GM23338 (cell line): ENCODE measurements around the gene TMEM51. TPM values are rescaled to one million over a fixed set of nuclear protein-coding genes. Genes with fewer than 3 reads are reported as not detected.

Experiments
- ATAC-seq: fragments of 200-7000 bp; cut with Tn5 transposase; 3 replicates; pipeline ENCODE4 v1.9.1; 2020
- DNase-seq: peaks from one replicate; pipeline ENCODE4 v3.0.0-alpha.2; 2015; ENCODE audit warnings: low spot score
- H2AFZ ChIP-seq: fragments of 200-600 bp; sonication (generic); 2 replicates; pipeline ENCODE4 v1.8.0; 2016; ENCODE audit warnings: antibody characterized with exemption, mild to moderate bottlenecking, moderate library complexity
- H3F3A ChIP-seq: fragments of 200-600 bp; sonication (generic); replicated peaks from 2 replicates; pipeline ENCODE4 v1.8.0; 2017; ENCODE audit warnings: antibody characterized with exemption, mixed run types, low read depth
- H3K27ac ChIP-seq: fragments of 200-600 bp; sonication (generic); 2 replicates; pipeline ENCODE4 v1.6.1; 2016; ENCODE audit warnings: low read depth
- H3K27me3 ChIP-seq: fragments of 200-600 bp; sonication (generic); 2 replicates; pipeline ENCODE4 v1.8.0; 2016; ENCODE audit warnings: mild to moderate bottlenecking, mixed run types, moderate library complexity; ENCODE audit not compliant: insufficient read depth
- H3K36me3 ChIP-seq: fragments of 200-600 bp; sonication (generic); 2 replicates; pipeline ENCODE4 v1.8.0; 2016; ENCODE audit warnings: mild to moderate bottlenecking; ENCODE audit not compliant: insufficient read depth
- H3K4me1 ChIP-seq: fragments of 200-600 bp; sonication (generic); 2 replicates; pipeline ENCODE4 v1.8.0; 2016; ENCODE audit warnings: mild to moderate bottlenecking, moderate library complexity; ENCODE audit not compliant: insufficient read depth
- H3K4me2 ChIP-seq: fragments of 200-600 bp; sonication (generic); 2 replicates; pipeline ENCODE4 v1.7.1; 2017; ENCODE audit warnings: mixed run types
- H3K4me3 ChIP-seq: fragments of 200-600 bp; sonication (generic); 2 replicates; pipeline ENCODE4 v1.6.1; 2016; ENCODE audit warnings: mixed run types
- H3K79me2 ChIP-seq: fragments of 200-600 bp; sonication (generic); replicated peaks from 2 replicates; pipeline ENCODE4 v1.8.0; 2017; ENCODE audit warnings: mild to moderate bottlenecking; ENCODE audit not compliant: insufficient read depth
- H3K9me2 ChIP-seq: fragments of 200-600 bp; sonication (generic); 2 replicates; pipeline ENCODE4 v1.8.0; 2017; ENCODE audit not compliant: insufficient read depth
- H4K20me1 ChIP-seq: fragments of 200-600 bp; sonication (generic); replicated peaks from 2 replicates; pipeline ENCODE4 v1.8.0; 2017; ENCODE audit warnings: mild to moderate bottlenecking; ENCODE audit not compliant: insufficient read depth
- H3K27ac Mint-ChIP-seq: 2 replicates; pipeline ENCODE4 v1.8.0; 2020; ENCODE audit warnings: inconsistent platforms, mild to moderate bottlenecking, moderate library complexity, mixed read lengths
- H3K27me3 Mint-ChIP-seq: 3 replicates; pipeline ENCODE4 v1.8.0; 2022; ENCODE audit warnings: low read depth, mild to moderate bottlenecking, moderate library complexity, mixed read lengths, inconsistent platforms; ENCODE audit not compliant: insufficient read depth, poor library complexity
- H3K36me3 Mint-ChIP-seq: 3 replicates; pipeline ENCODE4 v1.8.0; 2021; ENCODE audit warnings: low read depth, mild to moderate bottlenecking, inconsistent platforms, moderate library complexity, mixed read lengths
- H3K4me1 Mint-ChIP-seq: 3 replicates; pipeline ENCODE4 v1.8.0; 2020; ENCODE audit warnings: mild to moderate bottlenecking, inconsistent platforms, mixed read lengths
- H3K4me3 Mint-ChIP-seq: 3 replicates; pipeline ENCODE4 v1.8.0; 2021; ENCODE audit warnings: moderate library complexity, mild to moderate bottlenecking, inconsistent platforms, mixed read lengths
- H3K9me3 Mint-ChIP-seq: 3 replicates; pipeline ENCODE4 v1.8.0; 2020; ENCODE audit warnings: moderate library complexity, mild to moderate bottlenecking, inconsistent platforms, mixed read lengths
- CREB1 ChIP-seq: fragments of 250-450 bp; sonication (Bioruptor Pico); IDR thresholded peaks from 2 replicates; pipeline ENCODE4 v1.5.0; 2020; ENCODE audit warnings: low read depth, mild to moderate bottlenecking, moderate library complexity
- EZH2 ChIP-seq: fragments of 200-600 bp; sonication (generic); IDR thresholded peaks from one replicate; pipeline ENCODE4 v1.8.0; 2017; ENCODE audit warnings: antibody characterized with exemption, mild to moderate bottlenecking, low read depth; ENCODE audit not compliant: unreplicated experiment
- EZH2phosphoT487 ChIP-seq: fragments of 200-600 bp; sonication (generic); IDR thresholded peaks from one replicate; pipeline ENCODE4 v1.8.1; 2018; ENCODE audit warnings: antibody characterized with exemption; ENCODE audit not compliant: unreplicated experiment
- JUNB ChIP-seq: IDR thresholded peaks from one replicate; pipeline ENCODE4 v1.6.1; 2016; ENCODE audit warnings: antibody characterized with exemption; ENCODE audit not compliant: unreplicated experiment
- NANOG ChIP-seq: IDR thresholded peaks from 2 replicates; pipeline ENCODE4 v1.6.1; 2016; ENCODE audit warnings: antibody characterized with exemption, borderline replicate concordance
- STAT1 ChIP-seq: IDR thresholded peaks from one replicate; pipeline ENCODE4 v1.6.1; 2016; ENCODE audit warnings: antibody characterized with exemption; ENCODE audit not compliant: unreplicated experiment
- ZNF114 ChIP-seq: fragments of 250-450 bp; sonication (Bioruptor Pico); IDR thresholded peaks from 2 replicates; pipeline ENCODE4 v1.5.0; 2020; ENCODE audit warnings: mild to moderate bottlenecking, moderate library complexity
- ZNF331 ChIP-seq: fragments of 250-450 bp; sonication (Bioruptor Pico); IDR thresholded peaks from 2 replicates; pipeline ENCODE4 v1.5.0; 2020; ENCODE audit warnings: low read depth, mild to moderate bottlenecking, moderate library complexity
- polyA plus RNA-seq: library from polyadenylated mRNA; unstranded; fragments of >200 nt; fragmentation: Nextera tagmentation; extraction: Ambion mirVana; gene quantifications from 2 replicates; pipeline ENCODE4 v1.2.1, GENCODE V29; 2016
- total RNA-seq: library from RNA; depleted of rRNA; stranded (reverse); fragments of >200 nt; shearing (Covaris generic); gene quantifications from 2 replicates; pipeline ENCODE4 v1.2.3, GENCODE V29; 2014
- TF ChIP-seq, protein P1 (sequence below): IDR thresholded peaks from 2 replicates; pipeline ENCODE4 v1.6.1; 2016; ENCODE audit warnings: antibody characterized with exemption
- TF ChIP-seq, protein P2 (sequence below), 2 experiments: fragments of 200-600 bp in 1 of 2; sonication (generic) in 1 of 2; conservative IDR thresholded peaks; 2 replicates each; pipeline versions ENCODE4 v1.5.1 to v1.6.1; 2016 to 2017; ENCODE audit warnings: antibody characterized with exemption in 2 of 2, low read depth in 2 of 2, mild to moderate bottlenecking in 2 of 2, moderate library complexity in 1 of 2
- TF ChIP-seq, protein P3 (sequence below): IDR thresholded peaks from one replicate; pipeline ENCODE4 v1.6.1; 2018; ENCODE audit warnings: antibody characterized with exemption; ENCODE audit not compliant: unreplicated experiment

TMEM51 gene
- total and polyA plus RNA-seq, 2 experiments from 2014 or later: 4.0 to 5.2 TPM

DNA sequence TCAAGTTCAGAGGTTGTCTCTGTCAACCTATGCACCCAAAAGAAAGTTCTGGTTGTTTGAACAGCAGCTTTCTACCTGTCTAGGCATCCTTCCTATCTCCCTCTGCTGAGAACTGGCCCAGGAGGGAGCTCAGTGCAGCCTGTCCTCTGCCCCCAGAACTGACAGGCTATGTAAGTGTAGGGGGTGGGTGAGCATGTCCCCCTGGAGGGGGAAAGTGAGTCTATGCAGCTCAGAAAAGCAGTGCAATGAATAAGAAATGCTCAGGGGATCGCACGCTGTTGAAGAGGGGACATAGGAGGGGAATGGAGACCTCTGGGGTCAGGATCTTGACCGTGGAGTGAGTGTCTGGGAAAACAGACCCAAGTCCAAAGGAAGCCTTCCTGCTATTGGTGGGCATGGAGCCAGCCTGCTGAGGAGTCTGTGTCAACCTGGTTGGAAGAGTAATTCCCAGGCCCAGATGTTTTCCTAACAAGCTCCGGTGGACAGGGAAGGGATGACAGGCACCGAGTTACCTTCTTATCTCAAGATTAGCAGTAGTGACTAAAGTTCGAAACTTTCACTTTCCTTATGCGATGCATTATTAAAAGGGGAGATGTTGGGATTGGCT lies 67.4 kb downstream of the TMEM51 start:
- H3K36me3 ChIP-seq: no peaks in the 10 kb centered on the region; the same call in 1 of the 2 replicates
- Mint-ChIP-seq H3K4me1 (peaks cover 6% of the 10 kb centered on the region; the same call in 2 of the 3 replicates), H3K27me3 (peaks cover 4% of the 10 kb centered on the region), H3K4me3 (no peak overlapping the region), H3K27ac (no peak overlapping the region), H3K9me3 (peaks cover 22% of the 10 kb centered on the region; the same call in 2 of the 3 replicates), H3K36me3 (peaks cover 39% of the 10 kb centered on the region)
- no peaks in the 10 kb centered on the region for H3K4me1 ChIP-seq
- H4K20me1 ChIP-seq: no peaks in the 10 kb centered on the region
- no peaks in the 10 kb centered on the region for H3K79me2 ChIP-seq
- H3K9me2 ChIP-seq: no peaks in the 10 kb centered on the region; the same call in 1 of the 2 replicates
- H3F3A ChIP-seq: no peaks in the 10 kb centered on the region
- DNase-seq: peak; percentile 41
- H3K27me3 ChIP-seq: no peaks in the 10 kb centered on the region
- TF ChIP-seq ZNF331 (CRISPR knock-in tag): no peak
- TF ChIP-seq, protein P1, sequence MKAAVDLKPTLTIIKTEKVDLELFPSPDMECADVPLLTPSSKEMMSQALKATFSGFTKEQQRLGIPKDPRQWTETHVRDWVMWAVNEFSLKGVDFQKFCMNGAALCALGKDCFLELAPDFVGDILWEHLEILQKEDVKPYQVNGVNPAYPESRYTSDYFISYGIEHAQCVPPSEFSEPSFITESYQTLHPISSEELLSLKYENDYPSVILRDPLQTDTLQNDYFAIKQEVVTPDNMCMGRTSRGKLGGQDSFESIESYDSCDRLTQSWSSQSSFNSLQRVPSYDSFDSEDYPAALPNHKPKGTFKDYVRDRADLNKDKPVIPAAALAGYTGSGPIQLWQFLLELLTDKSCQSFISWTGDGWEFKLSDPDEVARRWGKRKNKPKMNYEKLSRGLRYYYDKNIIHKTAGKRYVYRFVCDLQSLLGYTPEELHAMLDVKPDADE: no peak
- TF ChIP-seq, protein P2, sequence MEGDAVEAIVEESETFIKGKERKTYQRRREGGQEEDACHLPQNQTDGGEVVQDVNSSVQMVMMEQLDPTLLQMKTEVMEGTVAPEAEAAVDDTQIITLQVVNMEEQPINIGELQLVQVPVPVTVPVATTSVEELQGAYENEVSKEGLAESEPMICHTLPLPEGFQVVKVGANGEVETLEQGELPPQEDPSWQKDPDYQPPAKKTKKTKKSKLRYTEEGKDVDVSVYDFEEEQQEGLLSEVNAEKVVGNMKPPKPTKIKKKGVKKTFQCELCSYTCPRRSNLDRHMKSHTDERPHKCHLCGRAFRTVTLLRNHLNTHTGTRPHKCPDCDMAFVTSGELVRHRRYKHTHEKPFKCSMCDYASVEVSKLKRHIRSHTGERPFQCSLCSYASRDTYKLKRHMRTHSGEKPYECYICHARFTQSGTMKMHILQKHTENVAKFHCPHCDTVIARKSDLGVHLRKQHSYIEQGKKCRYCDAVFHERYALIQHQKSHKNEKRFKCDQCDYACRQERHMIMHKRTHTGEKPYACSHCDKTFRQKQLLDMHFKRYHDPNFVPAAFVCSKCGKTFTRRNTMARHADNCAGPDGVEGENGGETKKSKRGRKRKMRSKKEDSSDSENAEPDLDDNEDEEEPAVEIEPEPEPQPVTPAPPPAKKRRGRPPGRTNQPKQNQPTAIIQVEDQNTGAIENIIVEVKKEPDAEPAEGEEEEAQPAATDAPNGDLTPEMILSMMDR (conservative IDR thresholded peaks at IDR 0.05; ENCODE audit: low read depth in 2 of 2): no peak
- TF ChIP-seq CREB1 (CRISPR knock-in tag): no peak
- TF ChIP-seq, protein P3, sequence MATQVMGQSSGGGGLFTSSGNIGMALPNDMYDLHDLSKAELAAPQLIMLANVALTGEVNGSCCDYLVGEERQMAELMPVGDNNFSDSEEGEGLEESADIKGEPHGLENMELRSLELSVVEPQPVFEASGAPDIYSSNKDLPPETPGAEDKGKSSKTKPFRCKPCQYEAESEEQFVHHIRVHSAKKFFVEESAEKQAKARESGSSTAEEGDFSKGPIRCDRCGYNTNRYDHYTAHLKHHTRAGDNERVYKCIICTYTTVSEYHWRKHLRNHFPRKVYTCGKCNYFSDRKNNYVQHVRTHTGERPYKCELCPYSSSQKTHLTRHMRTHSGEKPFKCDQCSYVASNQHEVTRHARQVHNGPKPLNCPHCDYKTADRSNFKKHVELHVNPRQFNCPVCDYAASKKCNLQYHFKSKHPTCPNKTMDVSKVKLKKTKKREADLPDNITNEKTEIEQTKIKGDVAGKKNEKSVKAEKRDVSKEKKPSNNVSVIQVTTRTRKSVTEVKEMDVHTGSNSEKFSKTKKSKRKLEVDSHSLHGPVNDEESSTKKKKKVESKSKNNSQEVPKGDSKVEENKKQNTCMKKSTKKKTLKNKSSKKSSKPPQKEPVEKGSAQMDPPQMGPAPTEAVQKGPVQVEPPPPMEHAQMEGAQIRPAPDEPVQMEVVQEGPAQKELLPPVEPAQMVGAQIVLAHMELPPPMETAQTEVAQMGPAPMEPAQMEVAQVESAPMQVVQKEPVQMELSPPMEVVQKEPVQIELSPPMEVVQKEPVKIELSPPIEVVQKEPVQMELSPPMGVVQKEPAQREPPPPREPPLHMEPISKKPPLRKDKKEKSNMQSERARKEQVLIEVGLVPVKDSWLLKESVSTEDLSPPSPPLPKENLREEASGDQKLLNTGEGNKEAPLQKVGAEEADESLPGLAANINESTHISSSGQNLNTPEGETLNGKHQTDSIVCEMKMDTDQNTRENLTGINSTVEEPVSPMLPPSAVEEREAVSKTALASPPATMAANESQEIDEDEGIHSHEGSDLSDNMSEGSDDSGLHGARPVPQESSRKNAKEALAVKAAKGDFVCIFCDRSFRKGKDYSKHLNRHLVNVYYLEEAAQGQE: no peak
- peak; percentile 55 for ATAC-seq
- H2AFZ ChIP-seq: no peak overlapping the region
- no peak overlapping the region for H3K27ac ChIP-seq
- H3K4me3 ChIP-seq: no peak overlapping the region
- no peak overlapping the region for H3K4me2 ChIP-seq

DNA sequence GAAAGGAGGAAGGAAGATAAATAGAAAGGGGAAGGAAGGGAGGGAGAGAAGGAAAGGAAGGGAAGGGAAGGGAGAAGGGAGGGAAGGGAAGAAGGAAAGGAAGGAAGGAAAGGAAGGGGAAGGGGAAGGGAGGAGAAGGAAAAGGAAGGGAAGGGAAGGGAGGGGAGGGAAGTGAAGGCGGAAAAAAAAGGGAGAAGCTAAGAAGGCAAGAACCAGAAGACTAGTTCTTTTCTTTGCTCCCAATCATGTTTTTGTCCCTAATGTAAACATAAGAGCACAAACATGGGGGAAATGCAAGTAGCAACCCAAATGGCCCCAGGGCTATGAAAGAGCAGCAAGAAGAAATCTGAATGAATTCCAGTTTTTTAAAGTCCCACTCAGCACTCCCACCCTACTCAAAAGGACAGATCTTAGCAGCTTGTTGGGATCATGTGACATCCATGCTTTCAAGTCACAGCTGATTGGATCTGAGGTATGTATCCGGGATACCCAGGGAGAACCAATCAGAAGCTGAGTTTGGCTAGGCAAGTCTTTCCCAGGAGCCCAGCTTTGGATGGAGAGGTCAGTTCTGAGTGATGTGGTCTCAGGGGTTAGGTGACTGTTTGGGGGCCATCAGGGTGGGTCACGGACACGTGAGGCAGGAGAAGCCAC lies 69.2 kb downstream of the TMEM51 start:
- Histone ChIP-seq H3F3A (no peaks in the 10 kb centered on the region), H3K4me1 (no peaks in the 10 kb centered on the region), H3K4me3 (no peak overlapping the region), H3K9me2 (no peaks in the 10 kb centered on the region; the same call in 1 of the 2 replicates), H3K36me3 (no peaks in the 10 kb centered on the region; the same call in 1 of the 2 replicates), H3K4me2 (no peak overlapping the region), H3K27me3 (no peaks in the 10 kb centered on the region), H3K27ac (no peak overlapping the region), H3K79me2 (no peaks in the 10 kb centered on the region), H2AFZ (no peak overlapping the region), H4K20me1 (no peaks in the 10 kb centered on the region)
- no peak overlapping the region for H3K27ac Mint-ChIP-seq
- DNase-seq (no peak), ATAC-seq (no peak)
- H3K4me3 Mint-ChIP-seq: no peak overlapping the region
- H3K36me3 Mint-ChIP-seq: peaks cover 32% of the 10 kb centered on the region
- peaks cover 20% of the 10 kb centered on the region; the same call in 2 of the 3 replicates for H3K9me3 Mint-ChIP-seq
- peaks cover 4% of the 10 kb centered on the region; the same call in 2 of the 3 replicates for H3K4me1 Mint-ChIP-seq
- H3K27me3 Mint-ChIP-seq: peaks cover 7% of the 10 kb centered on the region
- TF ChIP-seq STAT1 (no peak), JUNB (no peak), EZH2phosphoT487 (no peak), ZNF114 (CRISPR knock-in tag) (no peak), NANOG (no peak), EZH2 (no peak)
- TF ChIP-seq, protein P1: no peak
- TF ChIP-seq, protein P3: no peak
